ENCODE results near the gene MAP3K14. TPM values are rescaled to one million over a fixed set of nuclear protein-coding genes. Genes with fewer than 3 reads are reported as not detected.

Gene MAP3K14
- total RNA-seq, 1 donor from 2014 or later: 0.34 TPM

DNA sequence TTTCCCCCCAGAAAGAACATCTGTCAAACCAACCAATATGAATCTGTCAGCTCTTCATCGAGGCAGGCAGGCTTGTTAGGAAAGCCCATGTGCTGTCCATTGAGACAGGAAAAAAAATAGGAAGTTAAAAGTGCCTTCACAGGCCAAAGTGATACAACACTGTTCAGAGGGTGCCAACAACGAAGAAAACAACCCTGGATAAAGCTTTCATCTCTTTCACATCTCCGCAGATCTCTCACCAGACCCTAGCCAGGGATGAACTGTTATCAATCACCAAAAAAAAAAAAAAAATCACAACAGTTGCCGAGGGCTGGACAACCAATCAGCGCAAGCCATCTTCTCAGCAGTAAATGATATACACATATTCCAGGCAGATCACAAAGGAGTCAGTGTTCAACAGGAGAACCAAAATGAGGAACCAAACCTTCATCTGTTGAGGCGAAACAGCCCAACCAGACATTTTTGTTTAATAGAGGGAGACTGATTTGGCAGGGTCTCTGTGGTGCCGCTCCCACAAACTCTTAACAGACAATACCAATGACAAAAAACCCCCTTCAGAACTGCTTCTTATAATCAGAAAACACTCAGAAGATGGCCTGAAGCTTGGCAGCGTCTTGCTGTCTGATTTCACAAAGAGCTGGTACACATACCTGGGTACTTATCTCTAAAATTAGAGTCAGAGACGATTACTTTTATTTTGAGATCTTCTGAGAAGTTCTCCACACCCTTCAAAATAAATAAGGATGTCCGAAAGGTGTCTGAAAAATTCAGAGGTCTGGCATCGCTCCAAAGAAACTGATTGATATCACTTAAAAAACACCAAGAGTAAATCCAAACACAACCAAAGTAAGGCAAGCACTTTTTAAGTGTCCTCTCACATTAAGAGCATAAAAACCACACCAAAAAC, 1.8 kb downstream of the MAP3K14 start:
- peaks cover 63% of the 10 kb centered on the region for H4K20me1 ChIP-seq (ENCODE audit: low read depth)
- TF ChIP-seq EZH2phosphoT487 (IDR thresholded peaks at IDR 0.05) (no peak), EZH2 (IDR thresholded peaks at IDR 0.05) (no peak), CTCF (IDR thresholded peaks at IDR 0.05) (no peak)
- peak overlapping the region; percentile 99 for H3K4me2 ChIP-seq
- H3K79me2 ChIP-seq (ENCODE audit: low read depth): peaks cover 52% of the 10 kb centered on the region
- no peaks in the 10 kb centered on the region for H3K36me3 ChIP-seq
- Mint-ChIP-seq H3K36me3 (peaks cover 5% of the 10 kb centered on the region), H3K27me3 (ENCODE audit: insufficient read depth, low read depth) (peaks cover 3% of the 10 kb centered on the region), H3K4me1 (peaks cover 56% of the 10 kb centered on the region), H3K9me3 (no peaks in the 10 kb centered on the region), H3K27ac (no peak overlapping the region), H3K4me3 (peak overlapping the region; percentile 91)
- H3F3A ChIP-seq (ENCODE audit: low read depth): peaks cover 22% of the 10 kb centered on the region
- no peaks in the 10 kb centered on the region for H3K27me3 ChIP-seq
- peak overlapping the region; percentile 82 for H3K4me3 ChIP-seq
- no peak overlapping the region for H3K27ac ChIP-seq
- no peak for DNase-seq (ENCODE audit: low spot score)
- H3K9me3 ChIP-seq (ENCODE audit: low read depth): no peaks in the 10 kb centered on the region
- H2AFZ ChIP-seq (replicated peaks): no peak overlapping the region
- H3K9ac ChIP-seq: no peak overlapping the region
- H3K4me1 ChIP-seq: peaks cover 21% of the 10 kb centered on the region

- Histone ChIP-seq H3K27ac (no peak overlapping the region), H3K79me2 (ENCODE audit: low read depth) (peaks cover 52% of the 10 kb centered on the region), H3K4me2 (no peak overlapping the region), H3K27me3 (no peaks in the 10 kb centered on the region), H3K4me3 (no peak overlapping the region), H4K20me1 (ENCODE audit: low read depth) (peaks cover 66% of the 10 kb centered on the region), H3K9me3 (ENCODE audit: low read depth) (no peaks in the 10 kb centered on the region), H3K9ac (no peak overlapping the region), H3F3A (ENCODE audit: low read depth) (peaks cover 22% of the 10 kb centered on the region), H3K36me3 (no peaks in the 10 kb centered on the region), H3K4me1 (peaks cover 21% of the 10 kb centered on the region), H2AFZ (replicated peaks) (no peak overlapping the region)
- Mint-ChIP-seq H3K4me3 (peak overlapping the region; percentile 91), H3K9me3 (no peaks in the 10 kb centered on the region), H3K4me1 (peaks cover 49% of the 10 kb centered on the region), H3K36me3 (peaks cover 11% of the 10 kb centered on the region), H3K27ac (no peak overlapping the region), H3K27me3 (ENCODE audit: insufficient read depth, low read depth) (peaks cover 3% of the 10 kb centered on the region)
- DNase-seq (ENCODE audit: low spot score): no peak
- TF ChIP-seq EZH2 (IDR thresholded peaks at IDR 0.05) (no peak), CTCF (IDR thresholded peaks at IDR 0.05) (no peak), EZH2phosphoT487 (IDR thresholded peaks at IDR 0.05) (no peak)
Measured at GRCh38 chr17:45313996-45314740, 2.7 kb downstream of the MAP3K14 start.

GRCh38 chr17:45313421-45313771, 3.4 kb downstream of the MAP3K14 start:
- Histone ChIP-seq H3F3A (ENCODE audit: low read depth) (peaks cover 22% of the 10 kb centered on the region), H3K4me2 (no peak overlapping the region), H3K9ac (no peak overlapping the region), H3K36me3 (no peaks in the 10 kb centered on the region), H3K27me3 (no peaks in the 10 kb centered on the region), H3K4me1 (peaks cover 21% of the 10 kb centered on the region), H4K20me1 (ENCODE audit: low read depth) (peaks cover 70% of the 10 kb centered on the region), H2AFZ (replicated peaks) (no peak overlapping the region), H3K9me3 (ENCODE audit: low read depth) (no peaks in the 10 kb centered on the region), H3K27ac (no peak overlapping the region), H3K79me2 (ENCODE audit: low read depth) (peaks cover 52% of the 10 kb centered on the region), H3K4me3 (no peak overlapping the region)
- peaks cover 45% of the 10 kb centered on the region for H3K4me1 Mint-ChIP-seq
- DNase-seq (ENCODE audit: low spot score): no peak
- peaks cover 14% of the 10 kb centered on the region for H3K36me3 Mint-ChIP-seq
- peaks cover 3% of the 10 kb centered on the region for H3K27me3 Mint-ChIP-seq (ENCODE audit: insufficient read depth, low read depth)
- no peaks in the 10 kb centered on the region for H3K9me3 Mint-ChIP-seq
- TF ChIP-seq CTCF (IDR thresholded peaks at IDR 0.05): no peak
- no peak for TF ChIP-seq EZH2 (IDR thresholded peaks at IDR 0.05)
- no peak for TF ChIP-seq EZH2phosphoT487 (IDR thresholded peaks at IDR 0.05)
- no peak overlapping the region for H3K4me3 Mint-ChIP-seq
- no peak overlapping the region for H3K27ac Mint-ChIP-seq

All from neural progenitor cell (in vitro differentiated cells).